OCI-LY7 (cell line): ENCODE data around the gene CHST13. TPM values are rescaled to one million over a fixed set of nuclear protein-coding genes. Genes with fewer than 3 reads are reported as not detected.

ENCODE experiments used
- BruUV-seq: library from RNA; stranded (reverse); fragments of 400-500 nt; replicated peaks from 2 replicates; lab custom pipeline; 2021; lab: Mats Ljungman, UMichigan
- CTCF ChIA-PET: fragments of 300-600 bp; sonication (Branson Sonifier 250); formaldehyde crosslinking; loops from one replicate; lab custom pipeline; 2022; ENCODE audit warnings: antibody characterized with exemption; ENCODE audit not compliant: unreplicated experiment; lab: Charles Lee
- POLR2A ChIA-PET: fragments of 300-600 bp; sonication (Branson Sonifier 250); formaldehyde crosslinking; loops from one replicate; lab custom pipeline; 2022; ENCODE audit warnings: antibody characterized with exemption; lab: Charles Lee
- DNase-seq: peaks from one replicate; pipeline ENCODE4 v3.0.0-alpha.2; 2015; ENCODE audit warnings: low spot score
- H2AFZ ChIP-seq: fragments of 200-600 bp; sonication (generic), shearing (Covaris generic); 2 replicates; pipeline ENCODE4 v1.6.1; 2014; ENCODE audit warnings: mild to moderate bottlenecking, antibody characterized with exemption, low read length, moderate library complexity
- H3K27ac ChIP-seq: fragments of 200-600 bp; sonication (generic); 2 replicates; pipeline ENCODE4 v1.5.1; 2014; ENCODE audit warnings: mixed run types, low read depth, mild to moderate bottlenecking, moderate library complexity, low read length, inconsistent platforms; ENCODE audit not compliant: poor library complexity, severe bottlenecking
- H3K36me3 ChIP-seq: fragments of 200-600 bp; sonication (generic); 2 replicates; pipeline ENCODE4 v1.6.1; 2014; ENCODE audit warnings: mild to moderate bottlenecking, antibody characterized with exemption, low read length, moderate library complexity, mixed read lengths; ENCODE audit not compliant: insufficient read depth
- H3K4me1 ChIP-seq: fragments of 200-600 bp; sonication (generic); 2 replicates; pipeline ENCODE4 v1.5.1; 2014; ENCODE audit warnings: mild to moderate bottlenecking, low read length; ENCODE audit not compliant: insufficient read depth, poor library complexity, severe bottlenecking
- H3K4me2 ChIP-seq: fragments of 200-600 bp; sonication (generic); 2 replicates; pipeline ENCODE4 v1.6.1; 2014; ENCODE audit warnings: mild to moderate bottlenecking, low read length
- H3K4me3 ChIP-seq: fragments of 200-600 bp; sonication (generic); 2 replicates; pipeline ENCODE4 v1.5.1; 2014; ENCODE audit warnings: mild to moderate bottlenecking, low read depth, low read length; ENCODE audit not compliant: poor library complexity, severe bottlenecking
- H3K79me2 ChIP-seq: fragments of 200-600 bp; sonication (generic); 2 replicates; pipeline ENCODE4 v1.6.1; 2016; ENCODE audit warnings: low read depth, mild to moderate bottlenecking, low read length, moderate library complexity, mixed read lengths; ENCODE audit not compliant: insufficient read depth
- H3K9me2 ChIP-seq: fragments of 200-600 bp; sonication (generic); 2 replicates; pipeline ENCODE4 v1.6.1; 2016; ENCODE audit warnings: mild to moderate bottlenecking, low read length, mixed read lengths; ENCODE audit not compliant: insufficient read depth
- H3K9me3 ChIP-seq: fragments of 200-600 bp; sonication (generic); 2 replicates; pipeline ENCODE4 v1.6.1; 2014; ENCODE audit warnings: mild to moderate bottlenecking, mixed run types, low read length, mixed read lengths
- H4K20me1 ChIP-seq: fragments of 200-600 bp; sonication (generic); 2 replicates; pipeline ENCODE4 v1.6.1; 2014; ENCODE audit warnings: mild to moderate bottlenecking, antibody characterized with exemption, low read length, moderate library complexity, mixed read lengths; ENCODE audit not compliant: insufficient read depth
- EZH2phosphoT487 ChIP-seq: fragments of 200-600 bp; sonication (generic); IDR thresholded peaks from 2 replicates; pipeline ENCODE4 v1.6.1; 2018; ENCODE audit warnings: low read depth, borderline replicate concordance, mild to moderate bottlenecking, mixed run types, antibody characterized with exemption, low read length, moderate library complexity, mixed read lengths
- intact Hi-C: fragments of 100-400 bp; cut with micrococcal nuclease; formaldehyde crosslinking; loops from one replicate; pipeline ENCODE4 v1.10.0; 2022; ENCODE audit not compliant: unreplicated experiment
- total RNA-seq, 2 experiments: library from RNA; depleted of rRNA in 1 of 2; stranded (reverse); fragments of >200 nt in 1 of 2; shearing (Covaris generic) in 1 of 2; gene quantifications; 2 replicates each; pipeline ENCODE4 v1.2.3, GENCODE V29; 2014 to 2022
- TF ChIP-seq, protein P1 (sequence below): fragments of 200-600 bp; sonication (generic); conservative IDR thresholded peaks from 2 replicates; pipeline ENCODE4 v1.5.1; 2014; ENCODE audit warnings: mild to moderate bottlenecking, antibody characterized with exemption, low read length, moderate library complexity, mixed read lengths

Gene CHST13
- total RNA-seq, 2 experiments from 2014 or later: not detected

DNA sequence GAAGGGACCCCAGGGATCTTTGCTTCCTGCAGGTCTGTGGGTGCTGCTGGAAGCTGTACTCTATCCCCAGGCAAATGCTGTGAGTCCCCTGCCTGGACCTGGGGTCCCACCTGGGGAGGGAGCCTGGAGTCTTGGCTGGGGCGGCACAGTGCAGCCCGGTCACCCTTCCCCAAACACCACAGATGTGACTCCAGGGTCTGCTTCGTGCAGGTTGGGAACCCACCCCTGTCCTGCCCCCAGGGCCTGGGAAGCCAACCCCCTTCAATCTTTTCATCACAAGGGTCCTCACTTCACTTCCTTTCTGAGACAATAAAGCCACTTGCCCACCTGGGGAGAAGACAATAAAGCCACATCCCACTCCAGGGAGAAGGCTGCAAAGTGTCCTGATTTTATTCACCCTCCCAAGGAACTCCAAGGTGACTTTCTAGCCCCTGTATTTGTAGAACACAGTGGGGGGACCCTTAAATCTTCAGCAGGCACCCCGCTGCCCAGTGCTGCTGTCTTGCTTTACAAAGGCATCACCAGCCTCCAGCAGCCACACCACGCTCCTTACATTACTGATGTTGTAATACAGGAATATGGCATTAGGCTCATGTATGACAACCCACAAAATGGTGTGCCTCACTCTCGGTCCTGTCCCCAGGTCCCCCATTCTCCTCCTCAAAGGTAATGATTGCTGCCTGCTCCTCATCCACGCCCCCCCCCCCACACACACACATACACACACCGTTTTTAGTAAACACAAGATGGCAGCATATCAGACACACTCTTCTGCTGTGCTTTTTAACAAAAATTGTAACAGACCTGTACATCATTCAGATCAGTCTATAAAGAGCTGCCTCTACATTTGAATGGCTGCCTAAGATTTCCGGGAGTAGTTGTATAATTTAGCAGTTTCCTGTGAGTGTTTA is 24.9 kb downstream of the CHST13 start:
- Histone ChIP-seq H3K9me2 (no peaks in the 10 kb centered on the region), H2AFZ (no peak overlapping the region), H3K4me2 (no peak overlapping the region), H3K36me3 (no peaks in the 10 kb centered on the region), H3K9me3 (no peaks in the 10 kb centered on the region), H3K79me2 (no peaks in the 10 kb centered on the region), H4K20me1 (no peaks in the 10 kb centered on the region), H3K27ac (no peak overlapping the region), H3K4me3 (no peak overlapping the region), H3K4me1 (no peaks in the 10 kb centered on the region)
- no peak for DNase-seq
- no TSS peak for BruUV-seq
- ChIA-PET POLR2A (interaction anchor here (0.6 kb wide), 1 partner anchor 690 kb away, joined by 5 read pairs; no protein-coding TSS in a partner anchor), CTCF (no interaction called here)
- TF ChIP-seq, protein P1, sequence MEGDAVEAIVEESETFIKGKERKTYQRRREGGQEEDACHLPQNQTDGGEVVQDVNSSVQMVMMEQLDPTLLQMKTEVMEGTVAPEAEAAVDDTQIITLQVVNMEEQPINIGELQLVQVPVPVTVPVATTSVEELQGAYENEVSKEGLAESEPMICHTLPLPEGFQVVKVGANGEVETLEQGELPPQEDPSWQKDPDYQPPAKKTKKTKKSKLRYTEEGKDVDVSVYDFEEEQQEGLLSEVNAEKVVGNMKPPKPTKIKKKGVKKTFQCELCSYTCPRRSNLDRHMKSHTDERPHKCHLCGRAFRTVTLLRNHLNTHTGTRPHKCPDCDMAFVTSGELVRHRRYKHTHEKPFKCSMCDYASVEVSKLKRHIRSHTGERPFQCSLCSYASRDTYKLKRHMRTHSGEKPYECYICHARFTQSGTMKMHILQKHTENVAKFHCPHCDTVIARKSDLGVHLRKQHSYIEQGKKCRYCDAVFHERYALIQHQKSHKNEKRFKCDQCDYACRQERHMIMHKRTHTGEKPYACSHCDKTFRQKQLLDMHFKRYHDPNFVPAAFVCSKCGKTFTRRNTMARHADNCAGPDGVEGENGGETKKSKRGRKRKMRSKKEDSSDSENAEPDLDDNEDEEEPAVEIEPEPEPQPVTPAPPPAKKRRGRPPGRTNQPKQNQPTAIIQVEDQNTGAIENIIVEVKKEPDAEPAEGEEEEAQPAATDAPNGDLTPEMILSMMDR: 0 out of 2 replicates have a peak, but pooled peaks have one; percentile 28
- TF ChIP-seq EZH2phosphoT487: no peak
- intact Hi-C loops: no loop called here

DNA sequence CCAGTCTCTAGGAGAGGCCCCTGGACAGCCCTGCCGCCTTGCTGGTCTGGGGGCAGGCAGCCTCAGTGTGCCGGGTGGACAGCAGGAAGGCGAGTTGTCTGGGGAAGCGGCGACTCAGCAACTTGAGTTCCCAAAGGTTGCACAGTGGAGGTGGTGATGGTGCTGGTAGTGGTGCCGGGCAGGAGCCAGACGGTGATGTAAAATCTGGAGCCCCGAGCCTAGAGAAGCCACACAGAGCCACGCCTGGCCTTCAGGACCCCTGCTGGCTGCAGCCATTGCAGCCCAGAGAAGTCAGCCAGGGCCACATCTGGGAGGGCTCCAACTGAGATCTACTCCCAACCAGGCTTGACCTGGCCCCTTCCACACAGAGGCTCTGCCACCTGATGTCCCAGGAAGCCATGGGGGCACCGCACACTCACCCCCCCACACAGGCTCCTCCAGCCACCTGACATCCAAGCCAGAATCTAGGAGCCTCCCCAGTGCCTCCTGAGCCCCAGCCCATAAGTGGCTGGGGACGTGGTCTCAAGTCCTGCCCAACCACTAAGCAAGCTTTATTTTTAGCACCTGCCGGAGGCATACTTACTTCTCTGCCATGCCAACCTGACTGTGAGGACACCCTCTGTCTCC is 26.0 kb downstream of the CHST13 start:
- intact Hi-C loops: no loop called here
- Histone ChIP-seq H3K79me2 (no peaks in the 10 kb centered on the region), H2AFZ (no peak overlapping the region), H3K4me3 (no peak overlapping the region), H4K20me1 (no peaks in the 10 kb centered on the region), H3K9me3 (no peaks in the 10 kb centered on the region), H3K4me2 (no peak overlapping the region), H3K36me3 (no peaks in the 10 kb centered on the region), H3K27ac (no peak overlapping the region), H3K9me2 (no peaks in the 10 kb centered on the region), H3K4me1 (no peaks in the 10 kb centered on the region)
- TF ChIP-seq EZH2phosphoT487: no peak
- TF ChIP-seq, protein P1: no peak
- ChIA-PET POLR2A (no interaction called here), CTCF (no interaction called here)
- BruUV-seq: no TSS peak
- no peak for DNase-seq
